CD14-positive monocyte (primary cell): ENCODE results near the gene CNTNAP2. TPM values are rescaled to one million over a fixed set of nuclear protein-coding genes. Genes with fewer than 3 reads are reported as not detected.

ENCODE experiments used
- DNase-seq, 3 donors: peaks; one replicate each; pipeline ENCODE4 v3.0.0-alpha.2; 2011 to 2022
- H2AFZ ChIP-seq: 2 replicates; pipeline ENCODE4 v1.6.0; 2012; ENCODE audit warnings: mild to moderate bottlenecking, low read depth, low read length, inconsistent platforms; ENCODE audit not compliant: insufficient read depth, poor library complexity, severe bottlenecking
- H3K27ac ChIP-seq, 2 donors: 1 replicate in 1 of 2; 2 replicates in 1 of 2; pipeline ENCODE4 v1.5.1; 2012 to 2013; ENCODE audit warnings: low read length in 2 of 2, control low read depth in 1 of 2, inconsistent platforms in 1 of 2, low read depth in 1 of 2, mild to moderate bottlenecking in 1 of 2
- H3K27me3 ChIP-seq, 2 donors: one replicate each; pipeline versions ENCODE4 v1.6.0 to v1.6.1; 2011 to 2013; ENCODE audit warnings: low read length in 2 of 2; ENCODE audit not compliant: control insufficient read depth in 2 of 2, insufficient read depth in 2 of 2
- H3K36me3 ChIP-seq, 2 donors: replicated peaks in 1 of 2; 1 replicate in 1 of 2; 2 replicates in 1 of 2; pipeline versions ENCODE4 v1.5.1 to v1.6.1; 2012 to 2013; ENCODE audit warnings: low read length in 2 of 2, control low read depth in 1 of 2, inconsistent platforms in 1 of 2, mild to moderate bottlenecking in 1 of 2; ENCODE audit not compliant: insufficient read depth in 2 of 2, control insufficient read depth in 1 of 2
- H3K4me1 ChIP-seq, 2 donors: 1 replicate in 1 of 2; 2 replicates in 1 of 2; pipeline versions ENCODE4 v1.5.1 to v1.6.1; 2012 to 2013; ENCODE audit warnings: low read length in 2 of 2, control low read depth in 1 of 2, inconsistent platforms in 1 of 2, mild to moderate bottlenecking in 1 of 2, moderate library complexity in 1 of 2; ENCODE audit not compliant: insufficient read depth in 2 of 2, control insufficient read depth in 1 of 2
- H3K4me2 ChIP-seq: replicated peaks from 2 replicates; pipeline ENCODE3; 2012; ENCODE audit warnings: low read length, moderate library complexity, mild to moderate bottlenecking; ENCODE audit not compliant: poor library complexity, severe bottlenecking; ENCODE audit errors: extremely low read depth
- H3K4me3 ChIP-seq, 3 experiments: fragments of 200-600 bp in 1 of 3; sonication (generic) in 1 of 3; replicated peaks in 1 of 3; 1 replicate in 2 of 3; 2 replicates in 1 of 3; pipeline ENCODE4 v1.5.1; 2011 to 2013; ENCODE audit warnings: low read length in 3 of 3, mild to moderate bottlenecking in 3 of 3, control low read depth in 2 of 3, low read depth in 2 of 3, inconsistent platforms in 1 of 3, moderate library complexity in 1 of 3
- H3K79me2 ChIP-seq: 2 replicates; pipeline ENCODE4 v1.6.0; 2012; ENCODE audit warnings: mild to moderate bottlenecking, control low read depth, inconsistent platforms, low read length, moderate library complexity; ENCODE audit not compliant: insufficient read depth
- H3K9ac ChIP-seq: 2 replicates; pipeline ENCODE4 v1.6.0; 2017; ENCODE audit warnings: low read length, mild to moderate bottlenecking; ENCODE audit not compliant: insufficient read depth, poor library complexity, severe bottlenecking
- H3K9me3 ChIP-seq, 2 donors: replicated peaks in 1 of 2; 1 replicate in 1 of 2; 2 replicates in 1 of 2; pipeline versions ENCODE4 v1.5.1 to v1.6.1; 2012 to 2013; ENCODE audit warnings: low read length in 2 of 2, control low read depth in 1 of 2; ENCODE audit not compliant: control insufficient read depth in 1 of 2, insufficient read depth in 1 of 2
- H4K20me1 ChIP-seq: 2 replicates; pipeline ENCODE4 v1.6.0; 2012; ENCODE audit warnings: mild to moderate bottlenecking, low read length, control low read depth, moderate library complexity; ENCODE audit not compliant: insufficient read depth
- H3K27ac Mint-ChIP-seq, 7 donors: one replicate each; pipeline ENCODE4 v1.8.0; 2020; ENCODE audit warnings: mild to moderate bottlenecking in 7 of 7, mixed read lengths in 7 of 7, moderate library complexity in 6 of 7, inconsistent platforms in 2 of 7
- H3K27me3 Mint-ChIP-seq, 3 donors: one replicate each; pipeline ENCODE4 v1.8.0; 2021 to 2022; ENCODE audit warnings: low read depth in 3 of 3, mild to moderate bottlenecking in 3 of 3, mixed read lengths in 3 of 3, moderate library complexity in 3 of 3, inconsistent platforms in 1 of 3
- H3K36me3 Mint-ChIP-seq, 2 donors: one replicate each; pipeline ENCODE4 v1.8.0; 2020; ENCODE audit warnings: mixed read lengths in 2 of 2, inconsistent platforms in 1 of 2, mild to moderate bottlenecking in 1 of 2
- H3K4me1 Mint-ChIP-seq: one replicate; pipeline ENCODE4 v1.8.0; 2020; ENCODE audit warnings: mild to moderate bottlenecking, mixed read lengths
- H3K4me3 Mint-ChIP-seq, 2 donors: one replicate each; pipeline ENCODE4 v1.8.0; 2020; ENCODE audit warnings: mild to moderate bottlenecking in 2 of 2, mixed read lengths in 2 of 2, moderate library complexity in 1 of 2
- H3K9me3 Mint-ChIP-seq, 7 donors: one replicate each; pipeline ENCODE4 v1.8.0; 2020 to 2022; ENCODE audit warnings: mixed read lengths in 7 of 7, mild to moderate bottlenecking in 6 of 7, moderate library complexity in 6 of 7, inconsistent platforms in 2 of 7
- CTCF ChIP-seq: fragments of 200-600 bp; IDR thresholded peaks from one replicate; pipeline ENCODE4 v1.8.0; 2022; ENCODE audit warnings: antibody characterized with exemption, mild to moderate bottlenecking
- WGBS: methylation state at CpG from one replicate; pipeline ENCODE4 v1.1.5; 2013; ENCODE audit warnings: missing lambda C conversion rate; ENCODE audit not compliant: insufficient coverage; 5-methylcytosine and 5-hydroxymethylcytosine counted together
- intact Hi-C, 2 donors: fragments of 100-400 bp; cut with micrococcal nuclease; formaldehyde crosslinking; loops; one replicate each; pipeline versions ENCODE4 v1.15.0 to v1.15.1; 2023
- polyA plus RNA-seq, 3 donors: library from polyadenylated mRNA; depleted of rRNA in 1 of 3; unstranded in 2 of 3; stranded (reverse) in 1 of 3; fragments of 300-500 nt in 2 of 3; fragments of >200 nt in 1 of 3; fragmentation: Illumina TruSeq in 2 of 3; gene quantifications; 1 replicate in 2 of 3; 2 replicates in 1 of 3; pipeline ENCODE4 v1.2.3, GENCODE V29; 2012 to 2021

The CNTNAP2 gene
- polyA plus RNA-seq, 3 donors: 0.01 TPM; not detected in 2

- 89% methylated on average over 12 of the region's 12 CpGs for WGBS
- peaks cover 0 to 2% of the 10 kb centered on the region in 2 donors for H3K27me3 ChIP-seq
- H3K4me1 Mint-ChIP-seq: no peaks in the 10 kb centered on the region
- peaks cover 4 to 20% (median 12%) of the 10 kb centered on the region in 3 donors for H3K27me3 Mint-ChIP-seq
- no peak overlapping the region for H3K4me2 ChIP-seq
- H3K9ac ChIP-seq: no peak overlapping the region
- no peaks in the 10 kb centered on the region for H3K79me2 ChIP-seq
- no peak overlapping the region for H3K4me3 ChIP-seq
- H3K36me3 Mint-ChIP-seq: no peaks in the 10 kb centered on the region
- H4K20me1 ChIP-seq: no peaks in the 10 kb centered on the region
- no peaks in the 10 kb centered on the region for H3K36me3 ChIP-seq
- no peak overlapping the region for H3K4me3 Mint-ChIP-seq
- peaks cover 0 to 3% (median 0%) of the 10 kb centered on the region in 7 donors for H3K9me3 Mint-ChIP-seq
- H2AFZ ChIP-seq: no peak overlapping the region
- DNase-seq: no peak
- H3K27ac Mint-ChIP-seq: peak overlapping the region in 1 of 7 donors; percentile 26
- no peaks in the 10 kb centered on the region for H3K9me3 ChIP-seq
- H3K4me1 ChIP-seq: no peaks in the 10 kb centered on the region
- no peak overlapping the region for H3K27ac ChIP-seq
- no peak for TF ChIP-seq CTCF
- intact Hi-C loops: no loop called here
Measured at GRCh38 chr7:148395990-148396716, 2279.6 kb downstream of the CNTNAP2 start.

GRCh38 chr7:148397056-148397455 lies 2280.5 kb downstream of the CNTNAP2 start:
- H3K27ac ChIP-seq: no peak overlapping the region
- H3K4me3 Mint-ChIP-seq: no peak overlapping the region
- peaks cover 0 to 2% of the 10 kb centered on the region in 2 donors for H3K27me3 ChIP-seq
- no peaks in the 10 kb centered on the region for H3K9me3 ChIP-seq
- H3K36me3 ChIP-seq: no peaks in the 10 kb centered on the region
- peaks cover 4 to 20% (median 12%) of the 10 kb centered on the region in 3 donors for H3K27me3 Mint-ChIP-seq
- WGBS: no CpG with 5 or more reads among the region's 1 CpG
- no peaks in the 10 kb centered on the region for H3K36me3 Mint-ChIP-seq
- no peak overlapping the region for H3K9ac ChIP-seq
- H3K27ac Mint-ChIP-seq: no peak overlapping the region
- no peak overlapping the region for H2AFZ ChIP-seq
- H3K4me1 Mint-ChIP-seq: no peaks in the 10 kb centered on the region
- intact Hi-C loops: no loop called here
- no peak overlapping the region for H3K4me3 ChIP-seq
- no peak overlapping the region for H3K4me2 ChIP-seq
- no peak for DNase-seq
- H3K79me2 ChIP-seq: no peaks in the 10 kb centered on the region
- peaks cover 0 to 3% (median 0%) of the 10 kb centered on the region in 7 donors for H3K9me3 Mint-ChIP-seq
- no peak for TF ChIP-seq CTCF
- no peaks in the 10 kb centered on the region for H3K4me1 ChIP-seq
- no peaks in the 10 kb centered on the region for H4K20me1 ChIP-seq
